ENCODE data around the gene DOK3.
"Not testable (repeated sequence)": the region's sequence is repeated elsewhere in the genome, so short reads cannot be mapped to it uniquely, and the experiment has no call there.

DOK3 gene

DNA sequence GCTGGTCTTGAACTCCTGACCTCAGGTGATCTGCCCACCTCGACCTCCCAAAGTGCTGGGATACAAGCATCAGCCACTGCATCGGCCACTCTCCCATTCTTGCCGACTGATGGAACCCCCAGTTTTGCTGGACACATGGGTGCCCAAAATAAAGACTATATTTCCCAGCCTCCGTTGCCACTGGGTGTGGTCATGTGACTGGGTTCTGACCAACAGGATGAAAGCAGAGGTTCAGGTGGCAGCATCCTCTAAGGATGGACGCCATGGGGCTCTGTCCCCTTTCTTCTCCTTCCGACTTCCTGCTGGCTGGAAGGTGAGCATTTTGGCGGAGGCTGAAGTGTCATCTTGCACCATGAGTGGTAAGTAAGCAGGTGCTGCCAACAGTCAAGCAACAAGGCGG, 22.5 kb downstream of the DOK3 start:
- Histone ChIP-seq H3K4me3 (ENCODE audit: low read length) (no peak overlapping the region), H2AFZ (ENCODE audit: low read depth, low read length) (no peak overlapping the region), H3K9me3 (ENCODE audit: low read length) (no peaks in the 10 kb centered on the region), H3K27me3 (ENCODE audit: insufficient read depth, low read length) (no peaks in the 10 kb centered on the region), H3K36me3 (ENCODE audit: insufficient read depth, low read length) (peaks cover 70% of the 10 kb centered on the region), H3K4me1 (ENCODE audit: insufficient read depth, low read length) (no peaks in the 10 kb centered on the region)

- H3K4me1 ChIP-seq (ENCODE audit: insufficient read depth, low read length), result no peaks in the 10 kb centered on the region
- no peak overlapping the region for H2AFZ ChIP-seq (ENCODE audit: low read depth, low read length)
- H3K27me3 ChIP-seq (ENCODE audit: insufficient read depth, low read length), result no peaks in the 10 kb centered on the region
- H3K36me3 ChIP-seq (ENCODE audit: insufficient read depth, low read length), result peaks cover 71% of the 10 kb centered on the region
- no peaks in the 10 kb centered on the region for H3K9me3 ChIP-seq (ENCODE audit: low read length)
- H3K4me3 ChIP-seq (ENCODE audit: low read length), result no peak overlapping the region
These were observed 23.4 kb downstream of the DOK3 start for GRCh38 chr5:177486256-177486655.

DNA sequence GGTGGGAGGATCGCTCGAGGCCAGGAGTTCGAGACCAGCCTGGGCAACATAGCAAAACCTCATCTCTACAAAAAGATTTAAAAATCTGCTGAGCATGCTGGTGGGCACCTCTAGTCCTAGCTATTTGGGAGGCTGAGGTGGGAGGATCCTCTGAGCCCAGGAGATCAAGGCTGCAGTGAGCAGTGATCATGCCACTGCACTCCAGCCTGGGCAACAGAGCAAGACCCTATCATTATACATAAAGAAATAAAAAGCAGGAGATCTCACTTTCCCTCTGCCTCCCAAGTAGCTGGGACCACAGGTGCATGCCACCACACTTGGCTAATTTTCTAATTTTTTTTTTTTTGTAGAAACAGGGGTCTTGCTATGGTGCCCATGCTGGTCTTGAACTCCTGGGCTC, 23.9 kb downstream of the DOK3 start:
- H3K9me3 ChIP-seq (ENCODE audit: low read length); H3K4me1 ChIP-seq (ENCODE audit: insufficient read depth, low read length); H2AFZ ChIP-seq (ENCODE audit: low read depth, low read length); H3K4me3 ChIP-seq (ENCODE audit: low read length); H3K27me3 ChIP-seq (ENCODE audit: insufficient read depth, low read length): not testable (repeated sequence)
- H3K36me3 ChIP-seq (ENCODE audit: insufficient read depth, low read length), result peaks cover 66% of the 10 kb centered on the region

GRCh38 chr5:177484902-177485549, 24.6 kb downstream of the DOK3 start:
- peaks cover 59% of the 10 kb centered on the region for H3K36me3 ChIP-seq (ENCODE audit: insufficient read depth, low read length)
- no peak overlapping the region for H2AFZ ChIP-seq (ENCODE audit: low read depth, low read length)

GRCh38 chr5:177483994-177484901, 25.4 kb downstream of the DOK3 start:
- Histone ChIP-seq H3K27me3 (ENCODE audit: insufficient read depth, low read length) (no peaks in the 10 kb centered on the region), H3K4me1 (ENCODE audit: insufficient read depth, low read length) (peaks cover 7% of the 10 kb centered on the region), H3K9me3 (ENCODE audit: low read length) (no peaks in the 10 kb centered on the region), H3K36me3 (ENCODE audit: insufficient read depth, low read length) (peaks cover 53% of the 10 kb centered on the region), H3K4me3 (ENCODE audit: low read length) (no peak overlapping the region), H2AFZ (ENCODE audit: low read depth, low read length) (no peak overlapping the region)

More at GRCh38 chr5:177484902-177485549, 24.6 kb downstream of the DOK3 start:
- H3K4me1 ChIP-seq (ENCODE audit: insufficient read depth, low read length), result peaks cover 2% of the 10 kb centered on the region
- H3K9me3 ChIP-seq (ENCODE audit: low read length), result no peaks in the 10 kb centered on the region
- H3K4me3 ChIP-seq (ENCODE audit: low read length), result no peak overlapping the region
- H3K27me3 ChIP-seq (ENCODE audit: insufficient read depth, low read length), result no peaks in the 10 kb centered on the region

- H3K36me3 ChIP-seq (ENCODE audit: insufficient read depth, low read length), result peaks cover 43% of the 10 kb centered on the region
- peaks cover 7% of the 10 kb centered on the region for H3K4me1 ChIP-seq (ENCODE audit: insufficient read depth, low read length)
- H3K4me3 ChIP-seq (ENCODE audit: low read length), result no peak overlapping the region
- no peaks in the 10 kb centered on the region for H3K27me3 ChIP-seq (ENCODE audit: insufficient read depth, low read length)
- no peak overlapping the region for H2AFZ ChIP-seq (ENCODE audit: low read depth, low read length)
- no peaks in the 10 kb centered on the region for H3K9me3 ChIP-seq (ENCODE audit: low read length)
These were observed 26.6 kb downstream of the DOK3 start for GRCh38 chr5:177483042-177483441.

GRCh38 chr5:177482359-177482795, 27.2 kb downstream of the DOK3 start:
- H2AFZ ChIP-seq (ENCODE audit: low read depth, low read length), result no peak overlapping the region
- no peaks in the 10 kb centered on the region for H3K9me3 ChIP-seq (ENCODE audit: low read length)
- H3K27me3 ChIP-seq (ENCODE audit: insufficient read depth, low read length), result no peaks in the 10 kb centered on the region
- H3K4me3 ChIP-seq (ENCODE audit: low read length), result no peak overlapping the region
- H3K4me1 ChIP-seq (ENCODE audit: insufficient read depth, low read length), result peaks cover 7% of the 10 kb centered on the region
- H3K36me3 ChIP-seq (ENCODE audit: insufficient read depth, low read length), result peaks cover 36% of the 10 kb centered on the region

- Histone ChIP-seq H3K4me1 (ENCODE audit: insufficient read depth, low read length) (peaks cover 10% of the 10 kb centered on the region), H3K9me3 (ENCODE audit: low read length) (no peaks in the 10 kb centered on the region), H3K4me3 (ENCODE audit: low read length) (no peak overlapping the region), H3K27me3 (ENCODE audit: insufficient read depth, low read length) (no peaks in the 10 kb centered on the region), H3K36me3 (ENCODE audit: insufficient read depth, low read length) (peaks cover 23% of the 10 kb centered on the region), H2AFZ (ENCODE audit: low read depth, low read length) (no peak overlapping the region)
These were observed 29.9 kb downstream of the DOK3 start for GRCh38 chr5:177479774-177480173.

DNA sequence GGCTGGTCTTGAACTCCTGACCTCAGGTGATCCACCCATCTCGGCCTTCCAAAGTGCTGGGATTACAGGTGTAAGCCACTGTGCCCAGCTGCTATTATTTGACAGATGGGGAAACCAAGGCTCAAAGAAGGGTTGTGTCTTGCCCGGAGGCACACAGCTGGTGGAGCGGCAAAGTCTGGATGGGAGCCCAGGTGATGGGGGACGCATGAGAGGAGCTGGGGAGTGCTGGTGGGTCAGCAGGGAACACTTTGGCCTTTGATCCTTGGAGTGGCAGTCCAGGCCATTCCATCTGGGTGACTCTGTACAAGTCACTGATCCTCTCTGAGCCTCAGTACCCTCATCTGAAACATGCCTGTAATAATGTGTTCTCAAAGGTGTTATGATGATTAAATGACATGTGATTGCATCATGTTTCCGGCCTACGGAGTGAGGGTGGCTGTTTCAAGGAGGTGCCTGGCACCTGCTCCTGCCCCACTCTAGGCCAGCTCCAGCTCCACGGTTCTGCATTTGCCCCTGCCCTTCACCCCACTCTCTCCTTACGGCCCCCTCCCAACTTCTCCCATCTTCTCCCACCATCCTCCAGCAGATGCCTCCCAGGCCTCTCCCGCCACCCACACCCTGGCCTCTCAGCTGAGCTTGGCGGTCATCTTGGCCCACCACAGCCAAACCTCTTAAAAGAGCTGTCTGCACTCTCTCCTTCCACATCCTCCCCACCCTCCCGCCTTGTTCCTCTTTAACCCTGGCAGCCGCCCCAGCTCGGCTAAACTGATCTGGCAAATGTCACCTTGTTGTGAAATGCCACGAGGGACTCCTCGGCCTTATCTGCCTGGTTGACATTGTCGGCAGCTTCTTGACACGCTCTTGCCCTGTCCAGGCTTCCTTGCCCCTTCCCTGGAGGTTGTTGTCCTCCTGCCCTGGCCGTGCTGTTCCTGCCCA, 30.6 kb downstream of the DOK3 start:
- Histone ChIP-seq H3K36me3 (ENCODE audit: insufficient read depth, low read length) (peaks cover 16% of the 10 kb centered on the region), H2AFZ (ENCODE audit: low read depth, low read length) (no peak overlapping the region), H3K9me3 (ENCODE audit: low read length) (no peaks in the 10 kb centered on the region), H3K4me1 (ENCODE audit: insufficient read depth, low read length) (peaks cover 17% of the 10 kb centered on the region), H3K27me3 (ENCODE audit: insufficient read depth, low read length) (no peaks in the 10 kb centered on the region), H3K4me3 (ENCODE audit: low read length) (no peak overlapping the region)

DNA sequence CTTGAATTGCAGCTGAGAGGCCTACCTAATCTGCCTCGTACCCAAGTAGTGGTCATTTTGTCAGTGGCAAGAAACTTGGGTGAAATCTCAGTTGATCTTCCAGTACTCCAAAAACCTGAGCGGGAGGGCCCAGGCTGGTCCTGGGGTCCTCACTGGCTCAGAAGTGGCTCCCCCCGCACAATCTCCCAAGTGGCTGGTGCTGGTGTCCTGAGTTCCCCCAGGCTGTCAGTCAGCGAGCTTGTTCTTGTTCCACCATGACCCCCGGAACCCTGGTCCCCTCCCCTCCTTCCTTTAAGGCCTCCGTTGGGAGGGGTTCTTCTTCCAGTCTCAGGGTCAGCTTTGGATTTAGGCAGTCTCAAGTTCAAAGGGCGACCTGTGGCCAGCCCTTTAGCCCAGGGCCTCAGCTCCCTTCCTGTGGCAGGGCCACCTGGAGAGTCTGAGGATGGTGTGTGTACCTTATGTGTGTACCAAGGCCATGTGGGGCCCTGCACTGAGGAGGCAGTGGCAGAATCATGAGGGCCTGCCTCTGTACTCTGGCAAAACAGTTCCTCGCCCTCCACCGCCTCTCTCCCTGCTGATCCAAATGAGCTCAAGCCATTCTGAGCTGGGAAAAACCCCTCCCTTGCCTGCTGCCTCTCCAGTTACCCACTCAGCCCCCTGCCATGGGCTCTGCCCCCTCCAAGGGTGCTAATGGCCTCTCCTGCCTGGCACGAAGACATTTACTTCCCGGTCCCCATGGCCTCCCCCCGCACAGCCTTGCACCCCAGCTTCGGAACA, 31.7 kb downstream of the DOK3 start:
- peaks cover 6% of the 10 kb centered on the region for H3K36me3 ChIP-seq (ENCODE audit: insufficient read depth, low read length)
- H2AFZ ChIP-seq (ENCODE audit: low read depth, low read length), result no peak overlapping the region
- no peaks in the 10 kb centered on the region for H3K9me3 ChIP-seq (ENCODE audit: low read length)
- no peaks in the 10 kb centered on the region for H3K27me3 ChIP-seq (ENCODE audit: insufficient read depth, low read length)
- peaks cover 20% of the 10 kb centered on the region for H3K4me1 ChIP-seq (ENCODE audit: insufficient read depth, low read length)
- no peak overlapping the region for H3K4me3 ChIP-seq (ENCODE audit: low read length)

DNA sequence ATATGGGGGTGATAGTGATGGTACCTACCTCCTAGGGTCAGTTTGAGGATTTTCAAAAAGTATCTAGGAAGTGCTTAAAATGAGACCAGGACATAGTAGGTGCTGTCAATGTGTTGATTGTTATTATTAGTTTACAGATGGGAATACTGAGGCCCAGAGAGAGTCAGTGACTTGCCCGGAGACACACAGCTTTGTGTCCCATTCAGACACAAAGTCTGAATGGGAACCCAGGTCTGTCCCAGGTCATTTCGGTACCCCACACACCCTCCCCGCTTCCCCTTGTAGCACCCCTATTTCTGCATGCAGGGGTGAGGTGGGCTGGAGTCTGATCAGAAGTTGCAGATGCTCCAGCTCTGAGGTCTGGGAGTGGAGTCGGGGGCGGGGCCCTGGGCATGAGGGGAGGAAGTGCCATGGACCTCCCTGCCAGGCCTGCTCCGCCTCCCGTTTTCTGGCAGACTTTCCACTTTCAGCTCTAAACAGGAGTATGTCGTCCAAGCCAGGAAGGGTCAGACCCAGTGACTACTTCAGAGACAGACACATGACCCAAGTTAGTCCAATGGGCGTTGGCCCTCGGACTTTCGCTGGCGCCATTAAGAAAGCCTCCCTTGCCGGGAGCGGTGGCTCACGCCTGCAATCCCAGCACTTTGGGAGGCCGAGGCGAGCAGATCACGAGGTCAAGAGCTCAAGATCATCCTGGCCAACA, 32.9 kb downstream of the DOK3 start:
- Histone ChIP-seq H3K9me3 (ENCODE audit: low read length) (no peaks in the 10 kb centered on the region), H3K4me3 (ENCODE audit: low read length) (no peak overlapping the region), H3K36me3 (ENCODE audit: insufficient read depth, low read length) (peaks cover 6% of the 10 kb centered on the region), H3K4me1 (ENCODE audit: insufficient read depth, low read length) (peaks cover 26% of the 10 kb centered on the region), H2AFZ (ENCODE audit: low read depth, low read length) (no peak overlapping the region), H3K27me3 (ENCODE audit: insufficient read depth, low read length) (no peaks in the 10 kb centered on the region)
